Measurements from ENCODE around the gene URB1.

DNA sequence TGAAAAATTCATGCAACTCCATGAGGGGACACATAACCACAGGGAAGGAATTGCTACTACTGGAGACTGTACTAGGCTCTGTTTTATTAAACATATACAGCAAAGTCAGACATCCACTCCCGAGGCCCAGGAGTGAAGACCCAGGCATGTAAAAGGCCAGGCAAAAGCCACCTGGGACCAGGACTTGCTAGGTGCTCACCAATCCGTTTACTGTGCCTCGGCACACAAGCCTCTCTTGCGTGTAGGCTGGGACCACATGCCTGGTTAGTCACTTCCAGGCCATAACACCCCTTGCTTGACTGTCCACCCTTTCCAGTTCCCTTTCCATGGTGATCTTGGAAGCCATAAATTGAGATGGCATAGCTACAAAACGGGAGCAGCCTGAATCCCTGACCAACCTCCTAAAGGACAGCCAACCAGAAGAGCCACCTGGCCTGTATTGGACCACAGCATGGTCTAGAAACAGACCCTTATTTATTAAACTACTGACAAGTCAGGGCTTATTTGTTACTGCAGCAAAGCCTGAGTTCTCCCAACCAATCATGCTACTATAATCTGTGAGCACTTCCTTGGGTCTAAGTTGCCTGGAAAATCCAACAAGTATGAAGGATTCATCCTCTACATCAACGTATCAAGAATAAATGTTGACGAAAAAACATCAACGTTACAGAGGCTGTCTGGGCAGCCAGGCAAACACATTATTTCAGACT lies 39.7 kb downstream of the URB1 start:
- TF ChIP-seq EZH2phosphoT487 (IDR thresholded peaks at IDR 0.05; ENCODE audit: borderline replicate concordance, low read depth, low read length), result no peak
- TF ChIP-seq, protein P1, sequence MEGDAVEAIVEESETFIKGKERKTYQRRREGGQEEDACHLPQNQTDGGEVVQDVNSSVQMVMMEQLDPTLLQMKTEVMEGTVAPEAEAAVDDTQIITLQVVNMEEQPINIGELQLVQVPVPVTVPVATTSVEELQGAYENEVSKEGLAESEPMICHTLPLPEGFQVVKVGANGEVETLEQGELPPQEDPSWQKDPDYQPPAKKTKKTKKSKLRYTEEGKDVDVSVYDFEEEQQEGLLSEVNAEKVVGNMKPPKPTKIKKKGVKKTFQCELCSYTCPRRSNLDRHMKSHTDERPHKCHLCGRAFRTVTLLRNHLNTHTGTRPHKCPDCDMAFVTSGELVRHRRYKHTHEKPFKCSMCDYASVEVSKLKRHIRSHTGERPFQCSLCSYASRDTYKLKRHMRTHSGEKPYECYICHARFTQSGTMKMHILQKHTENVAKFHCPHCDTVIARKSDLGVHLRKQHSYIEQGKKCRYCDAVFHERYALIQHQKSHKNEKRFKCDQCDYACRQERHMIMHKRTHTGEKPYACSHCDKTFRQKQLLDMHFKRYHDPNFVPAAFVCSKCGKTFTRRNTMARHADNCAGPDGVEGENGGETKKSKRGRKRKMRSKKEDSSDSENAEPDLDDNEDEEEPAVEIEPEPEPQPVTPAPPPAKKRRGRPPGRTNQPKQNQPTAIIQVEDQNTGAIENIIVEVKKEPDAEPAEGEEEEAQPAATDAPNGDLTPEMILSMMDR (conservative IDR thresholded peaks at IDR 0.05; ENCODE audit: low read length), result no peak
